H1 (cell line): ENCODE measurements around the gene HTRA2. TPM values are rescaled to one million over a fixed set of nuclear protein-coding genes. Genes with fewer than 3 reads are reported as not detected.
A peak's percentile ranks its signal among the peaks of the same experiment; 100 is the strongest.

Experiments
- BRCA1 ChIP-seq: IDR thresholded peaks from 2 replicates; pipeline ENCODE4 v1.6.1; 2012; ENCODE audit warnings: low read depth, low read length, improper control_type of control experiment
- CBX8 ChIP-seq: fragments of 300-800, 300-1000 bp; sonication (generic); IDR thresholded peaks from 2 replicates; pipeline ENCODE4 v1.7.1; 2016; ENCODE audit warnings: low read depth, low read length, borderline replicate concordance
- CEBPB ChIP-seq: IDR thresholded peaks from 2 replicates; pipeline ENCODE4 v1.6.1; 2012; ENCODE audit warnings: low read depth, low read length
- KDM4A ChIP-seq: IDR thresholded peaks from one replicate; pipeline ENCODE4 v1.7.1; 2012; ENCODE audit warnings: low read depth, mild to moderate bottlenecking, moderate library complexity, low read length, inconsistent platforms; ENCODE audit not compliant: severe bottlenecking
- NRF1 ChIP-seq: IDR thresholded peaks from 2 replicates; pipeline ENCODE4 v1.6.1; 2011; ENCODE audit warnings: mild to moderate bottlenecking, low read depth, low read length, improper control_type of control experiment
- RAD21 ChIP-seq, 2 experiments: IDR thresholded peaks in 1 of 2; conservative IDR thresholded peaks in 1 of 2; 2 replicates each; pipeline ENCODE4 v1.6.1; 2011; ENCODE audit warnings: low read depth in 2 of 2, low read length in 2 of 2, improper control_type of control experiment in 1 of 2, inconsistent platforms in 1 of 2, mild to moderate bottlenecking in 1 of 2, moderate library complexity in 1 of 2
- SIN3A ChIP-seq, 2 experiments: IDR thresholded peaks in 1 of 2; conservative IDR thresholded peaks in 1 of 2; 2 replicates each; pipeline ENCODE4 v1.6.1; 2011 to 2012; ENCODE audit warnings: low read length in 2 of 2, improper control_type of control experiment in 1 of 2, low read depth in 1 of 2, mild to moderate bottlenecking in 1 of 2
- polyA plus RNA-seq, 7 experiments: library from polyadenylated mRNA; depleted of rRNA in 3 of 7; stranded (reverse) in 5 of 7; unstranded in 2 of 7; fragments of >200 nt in 5 of 7; fragments of 200-250 nt in 2 of 7; gene quantifications; 1 replicate in 5 of 7; 2 replicates in 1 of 7; 4 replicates in 1 of 7; pipeline versions ENCODE4 v1.2.1 to v1.2.3, GENCODE V29; 2011 to 2013; ENCODE audit warnings: missing spikeins in 2 of 7, mixed read lengths in 2 of 7
- total RNA-seq: library from RNA; stranded (reverse); fragmentation: NEBNext Ultra II Directional; extraction: Animal tissue kit (Norgen Biotek cat#: 25700); gene quantifications from 2 replicates; pipeline ENCODE4 v1.2.1, GENCODE V29; 2021
- TF ChIP-seq, protein P1 (sequence below): fragments of 300-600 bp; sonication (generic); IDR thresholded peaks from 2 replicates; pipeline ENCODE4 v1.7.1; 2012; ENCODE audit warnings: low read length, moderate library complexity, mild to moderate bottlenecking, inconsistent platforms; ENCODE audit not compliant: insufficient replicate concordance
- TF ChIP-seq, protein P2 (sequence below): IDR thresholded peaks from 2 replicates; pipeline ENCODE4 v1.6.1; 2011; ENCODE audit warnings: low read depth, mild to moderate bottlenecking, low read length; ENCODE audit not compliant: insufficient read depth

Gene HTRA2
- total and polyA plus RNA-seq, 2 of the 8 experiments (the other 6 are each of a cell fraction or from before 2014, with no cell fraction given) = 21.6 to 37.6 TPM

DNA sequence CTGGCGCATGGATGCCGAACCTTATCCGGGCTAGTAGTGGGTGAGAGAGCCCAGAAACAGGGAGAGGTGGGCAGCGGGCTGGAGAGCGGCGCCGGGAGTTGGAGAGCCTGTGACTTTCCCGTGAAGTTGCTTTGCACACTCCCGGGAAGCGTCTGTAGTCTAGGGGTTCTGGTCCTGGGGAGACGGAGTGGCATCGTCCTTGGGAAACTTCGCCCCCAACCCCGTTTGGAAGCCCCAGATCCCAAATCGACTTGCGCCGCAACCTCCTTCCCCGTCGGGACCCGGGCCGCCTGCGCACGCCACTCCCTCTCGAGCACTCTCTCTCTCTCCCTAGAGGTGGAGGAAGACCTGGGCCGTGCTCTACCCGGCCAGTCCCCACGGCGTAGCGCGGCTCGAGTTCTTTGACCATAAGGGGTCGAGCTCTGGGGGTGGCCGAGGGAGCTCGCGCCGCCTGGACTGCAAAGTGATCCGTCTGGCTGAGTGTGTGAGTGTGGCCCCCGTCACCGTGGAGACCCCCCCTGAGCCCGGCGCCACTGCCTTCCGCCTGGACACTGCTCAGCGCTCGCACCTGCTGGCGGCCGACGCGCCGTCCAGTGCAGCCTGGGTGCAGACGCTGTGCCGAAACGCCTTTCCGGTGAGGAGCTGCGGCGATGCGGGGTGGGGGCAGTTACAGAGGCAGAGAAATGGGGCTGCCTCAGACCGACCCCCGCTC, 25.2 kb downstream of the HTRA2 start (continued):
- TF ChIP-seq, protein P1, sequence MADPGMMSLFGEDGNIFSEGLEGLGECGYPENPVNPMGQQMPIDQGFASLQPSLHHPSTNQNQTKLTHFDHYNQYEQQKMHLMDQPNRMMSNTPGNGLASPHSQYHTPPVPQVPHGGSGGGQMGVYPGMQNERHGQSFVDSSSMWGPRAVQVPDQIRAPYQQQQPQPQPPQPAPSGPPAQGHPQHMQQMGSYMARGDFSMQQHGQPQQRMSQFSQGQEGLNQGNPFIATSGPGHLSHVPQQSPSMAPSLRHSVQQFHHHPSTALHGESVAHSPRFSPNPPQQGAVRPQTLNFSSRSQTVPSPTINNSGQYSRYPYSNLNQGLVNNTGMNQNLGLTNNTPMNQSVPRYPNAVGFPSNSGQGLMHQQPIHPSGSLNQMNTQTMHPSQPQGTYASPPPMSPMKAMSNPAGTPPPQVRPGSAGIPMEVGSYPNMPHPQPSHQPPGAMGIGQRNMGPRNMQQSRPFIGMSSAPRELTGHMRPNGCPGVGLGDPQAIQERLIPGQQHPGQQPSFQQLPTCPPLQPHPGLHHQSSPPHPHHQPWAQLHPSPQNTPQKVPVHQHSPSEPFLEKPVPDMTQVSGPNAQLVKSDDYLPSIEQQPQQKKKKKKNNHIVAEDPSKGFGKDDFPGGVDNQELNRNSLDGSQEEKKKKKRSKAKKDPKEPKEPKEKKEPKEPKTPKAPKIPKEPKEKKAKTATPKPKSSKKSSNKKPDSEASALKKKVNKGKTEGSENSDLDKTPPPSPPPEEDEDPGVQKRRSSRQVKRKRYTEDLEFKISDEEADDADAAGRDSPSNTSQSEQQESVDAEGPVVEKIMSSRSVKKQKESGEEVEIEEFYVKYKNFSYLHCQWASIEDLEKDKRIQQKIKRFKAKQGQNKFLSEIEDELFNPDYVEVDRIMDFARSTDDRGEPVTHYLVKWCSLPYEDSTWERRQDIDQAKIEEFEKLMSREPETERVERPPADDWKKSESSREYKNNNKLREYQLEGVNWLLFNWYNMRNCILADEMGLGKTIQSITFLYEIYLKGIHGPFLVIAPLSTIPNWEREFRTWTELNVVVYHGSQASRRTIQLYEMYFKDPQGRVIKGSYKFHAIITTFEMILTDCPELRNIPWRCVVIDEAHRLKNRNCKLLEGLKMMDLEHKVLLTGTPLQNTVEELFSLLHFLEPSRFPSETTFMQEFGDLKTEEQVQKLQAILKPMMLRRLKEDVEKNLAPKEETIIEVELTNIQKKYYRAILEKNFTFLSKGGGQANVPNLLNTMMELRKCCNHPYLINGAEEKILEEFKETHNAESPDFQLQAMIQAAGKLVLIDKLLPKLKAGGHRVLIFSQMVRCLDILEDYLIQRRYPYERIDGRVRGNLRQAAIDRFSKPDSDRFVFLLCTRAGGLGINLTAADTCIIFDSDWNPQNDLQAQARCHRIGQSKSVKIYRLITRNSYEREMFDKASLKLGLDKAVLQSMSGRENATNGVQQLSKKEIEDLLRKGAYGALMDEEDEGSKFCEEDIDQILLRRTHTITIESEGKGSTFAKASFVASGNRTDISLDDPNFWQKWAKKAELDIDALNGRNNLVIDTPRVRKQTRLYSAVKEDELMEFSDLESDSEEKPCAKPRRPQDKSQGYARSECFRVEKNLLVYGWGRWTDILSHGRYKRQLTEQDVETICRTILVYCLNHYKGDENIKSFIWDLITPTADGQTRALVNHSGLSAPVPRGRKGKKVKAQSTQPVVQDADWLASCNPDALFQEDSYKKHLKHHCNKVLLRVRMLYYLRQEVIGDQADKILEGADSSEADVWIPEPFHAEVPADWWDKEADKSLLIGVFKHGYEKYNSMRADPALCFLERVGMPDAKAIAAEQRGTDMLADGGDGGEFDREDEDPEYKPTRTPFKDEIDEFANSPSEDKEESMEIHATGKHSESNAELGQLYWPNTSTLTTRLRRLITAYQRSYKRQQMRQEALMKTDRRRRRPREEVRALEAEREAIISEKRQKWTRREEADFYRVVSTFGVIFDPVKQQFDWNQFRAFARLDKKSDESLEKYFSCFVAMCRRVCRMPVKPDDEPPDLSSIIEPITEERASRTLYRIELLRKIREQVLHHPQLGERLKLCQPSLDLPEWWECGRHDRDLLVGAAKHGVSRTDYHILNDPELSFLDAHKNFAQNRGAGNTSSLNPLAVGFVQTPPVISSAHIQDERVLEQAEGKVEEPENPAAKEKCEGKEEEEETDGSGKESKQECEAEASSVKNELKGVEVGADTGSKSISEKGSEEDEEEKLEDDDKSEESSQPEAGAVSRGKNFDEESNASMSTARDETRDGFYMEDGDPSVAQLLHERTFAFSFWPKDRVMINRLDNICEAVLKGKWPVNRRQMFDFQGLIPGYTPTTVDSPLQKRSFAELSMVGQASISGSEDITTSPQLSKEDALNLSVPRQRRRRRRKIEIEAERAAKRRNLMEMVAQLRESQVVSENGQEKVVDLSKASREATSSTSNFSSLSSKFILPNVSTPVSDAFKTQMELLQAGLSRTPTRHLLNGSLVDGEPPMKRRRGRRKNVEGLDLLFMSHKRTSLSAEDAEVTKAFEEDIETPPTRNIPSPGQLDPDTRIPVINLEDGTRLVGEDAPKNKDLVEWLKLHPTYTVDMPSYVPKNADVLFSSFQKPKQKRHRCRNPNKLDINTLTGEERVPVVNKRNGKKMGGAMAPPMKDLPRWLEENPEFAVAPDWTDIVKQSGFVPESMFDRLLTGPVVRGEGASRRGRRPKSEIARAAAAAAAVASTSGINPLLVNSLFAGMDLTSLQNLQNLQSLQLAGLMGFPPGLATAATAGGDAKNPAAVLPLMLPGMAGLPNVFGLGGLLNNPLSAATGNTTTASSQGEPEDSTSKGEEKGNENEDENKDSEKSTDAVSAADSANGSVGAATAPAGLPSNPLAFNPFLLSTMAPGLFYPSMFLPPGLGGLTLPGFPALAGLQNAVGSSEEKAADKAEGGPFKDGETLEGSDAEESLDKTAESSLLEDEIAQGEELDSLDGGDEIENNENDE = no peak
- TF ChIP-seq CBX8 = no peak
- no peak for TF ChIP-seq BRCA1
- TF ChIP-seq, protein P2, sequence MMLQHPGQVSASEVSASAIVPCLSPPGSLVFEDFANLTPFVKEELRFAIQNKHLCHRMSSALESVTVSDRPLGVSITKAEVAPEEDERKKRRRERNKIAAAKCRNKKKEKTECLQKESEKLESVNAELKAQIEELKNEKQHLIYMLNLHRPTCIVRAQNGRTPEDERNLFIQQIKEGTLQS = no peak
- no peak for TF ChIP-seq CEBPB
- no peak for TF ChIP-seq RAD21 (IDR thresholded peaks at IDR 0.05 in 1 of 2, conservative IDR thresholded peaks at IDR 0.05 in 1 of 2; ENCODE audit: low read depth in 2 of 2, low read length in 2 of 2)
- TF ChIP-seq SIN3A (conservative IDR thresholded peaks at IDR 0.05 in 1 of 2, IDR thresholded peaks at IDR 0.05 in 1 of 2; ENCODE audit: low read depth in 1 of 2, low read length in 2 of 2) = peak in 1 of 2 experiments; percentile 10; a peak in 1 of 4 replicates
- TF ChIP-seq NRF1 = no peak
- TF ChIP-seq KDM4A = peak; percentile 89
